Measurements from ENCODE around the gene ANGPT4.
"Not testable (repeated sequence)": the region's sequence is repeated elsewhere in the genome, so short reads cannot be mapped to it uniquely, and the experiment has no call there.

ANGPT4 gene

GRCh38 chr20:865440-865839 is 50.7 kb downstream of the ANGPT4 start:
- Histone ChIP-seq H3K4me1 (ENCODE audit: control insufficient read depth in 1 of 2, insufficient read depth in 2 of 2, low read length in 2 of 2) (no peaks in the 10 kb centered on the region), H3K4me3 (ENCODE audit: low read depth in 1 of 2, low read length in 2 of 2) (no peak overlapping the region), H3K9ac (ENCODE audit: low read depth in 1 of 2, low read length in 2 of 2) (no peak overlapping the region), H3K36me3 (ENCODE audit: control insufficient read depth in 1 of 2, insufficient read depth in 2 of 2, low read length in 2 of 2) (no peaks in the 10 kb centered on the region), H3K9me3 (ENCODE audit: control insufficient read depth in 1 of 2, low read length in 2 of 2) (no peaks in the 10 kb centered on the region), H3K27me3 (ENCODE audit: control insufficient read depth in 1 of 2, insufficient read depth in 2 of 2, low read length in 2 of 2) (no peaks in the 10 kb centered on the region), H3K27ac (ENCODE audit: low read depth, low read length) (no peak overlapping the region)

DNA sequence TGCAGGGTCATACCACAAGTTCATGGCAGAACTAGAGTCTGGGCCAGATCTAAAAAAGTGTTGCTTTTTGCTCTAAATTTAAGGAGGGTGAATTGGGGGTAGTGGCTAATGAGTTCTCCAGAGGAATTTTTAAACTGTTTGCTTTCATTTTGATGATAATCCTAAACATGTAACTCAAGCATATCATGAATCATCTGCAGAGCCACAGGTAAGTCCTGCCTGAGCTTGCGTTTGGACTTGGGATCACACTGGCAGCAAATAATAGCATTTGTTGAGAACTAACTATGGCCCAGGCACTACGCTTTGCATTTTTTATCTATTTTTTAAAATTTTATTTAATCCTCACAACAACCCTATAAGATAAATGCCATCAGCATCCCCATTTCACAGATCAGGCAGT is 55.2 kb downstream of the ANGPT4 start:
- Histone ChIP-seq H3K4me3 (ENCODE audit: low read depth in 1 of 2, low read length in 2 of 2) (no peak overlapping the region), H3K27ac (ENCODE audit: low read depth, low read length) (no peak overlapping the region), H3K36me3 (ENCODE audit: control insufficient read depth in 1 of 2, insufficient read depth in 2 of 2, low read length in 2 of 2) (no peaks in the 10 kb centered on the region), H3K9me3 (ENCODE audit: control insufficient read depth in 1 of 2, low read length in 2 of 2) (no peaks in the 10 kb centered on the region), H3K27me3 (ENCODE audit: control insufficient read depth in 1 of 2, insufficient read depth in 2 of 2, low read length in 2 of 2) (no peaks in the 10 kb centered on the region), H3K9ac (ENCODE audit: low read depth in 1 of 2, low read length in 2 of 2) (no peak overlapping the region), H3K4me1 (ENCODE audit: control insufficient read depth in 1 of 2, insufficient read depth in 2 of 2, low read length in 2 of 2) (peaks cover 0 to 8% of the 10 kb centered on the region in 2 donors)

GRCh38 chr20:859751-860231 is 56.3 kb downstream of the ANGPT4 start:
- Histone ChIP-seq H3K9me3 (ENCODE audit: control insufficient read depth in 1 of 2, low read length in 2 of 2) (no peaks in the 10 kb centered on the region), H3K27me3 (ENCODE audit: control insufficient read depth in 1 of 2, insufficient read depth in 2 of 2, low read length in 2 of 2) (no peaks in the 10 kb centered on the region), H3K4me1 (ENCODE audit: control insufficient read depth in 1 of 2, insufficient read depth in 2 of 2, low read length in 2 of 2) (peaks cover 0 to 8% of the 10 kb centered on the region in 2 donors), H3K27ac (ENCODE audit: low read depth, low read length) (no peak overlapping the region), H3K36me3 (ENCODE audit: control insufficient read depth in 1 of 2, insufficient read depth in 2 of 2, low read length in 2 of 2) (no peaks in the 10 kb centered on the region), H3K9ac (ENCODE audit: low read depth in 1 of 2, low read length in 2 of 2) (no peak overlapping the region), H3K4me3 (ENCODE audit: low read depth in 1 of 2, low read length in 2 of 2) (no peak overlapping the region)

GRCh38 chr20:858011-858410 is 58.1 kb downstream of the ANGPT4 start:
- H3K27me3 ChIP-seq (ENCODE audit: control insufficient read depth in 1 of 2, insufficient read depth in 2 of 2, low read length in 2 of 2): no peaks in the 10 kb centered on the region
- H3K36me3 ChIP-seq (ENCODE audit: control insufficient read depth in 1 of 2, insufficient read depth in 2 of 2, low read length in 2 of 2): no peaks in the 10 kb centered on the region
- H3K9ac ChIP-seq (ENCODE audit: low read depth in 1 of 2, low read length in 2 of 2): no peak overlapping the region
- H3K27ac ChIP-seq (ENCODE audit: low read depth, low read length): no peak overlapping the region
- peaks cover 0 to 8% of the 10 kb centered on the region in 2 donors for H3K4me1 ChIP-seq (ENCODE audit: control insufficient read depth in 1 of 2, insufficient read depth in 2 of 2, low read length in 2 of 2)
- H3K4me3 ChIP-seq (ENCODE audit: low read depth in 1 of 2, low read length in 2 of 2): no peak overlapping the region
- H3K9me3 ChIP-seq (ENCODE audit: control insufficient read depth in 1 of 2, low read length in 2 of 2): no peaks in the 10 kb centered on the region

DNA sequence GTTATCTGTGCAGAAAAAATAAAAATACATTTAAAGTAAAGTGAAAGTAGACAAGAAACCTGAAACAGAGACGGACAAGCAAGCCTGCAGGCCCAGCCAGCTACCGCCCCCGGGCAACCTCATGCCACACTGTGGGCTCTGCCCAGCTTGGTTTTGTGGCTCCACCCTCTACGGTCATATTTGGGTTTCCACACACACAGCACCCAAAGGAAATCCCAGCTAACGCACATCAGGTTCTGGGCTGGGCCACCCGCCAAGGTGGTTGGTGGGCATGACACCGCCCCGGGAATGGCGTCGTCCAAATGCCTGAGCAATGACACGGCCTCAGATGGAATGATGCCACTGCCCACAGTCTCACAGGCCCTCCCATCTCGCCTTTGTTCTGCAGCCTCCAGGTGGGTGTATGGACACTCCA is 59.8 kb downstream of the ANGPT4 start:
- no peaks in the 10 kb centered on the region for H3K27me3 ChIP-seq (ENCODE audit: control insufficient read depth in 1 of 2, insufficient read depth in 2 of 2, low read length in 2 of 2)
- H3K4me3 ChIP-seq (ENCODE audit: low read depth in 1 of 2, low read length in 2 of 2): no peak overlapping the region
- peaks cover 4 to 8% of the 10 kb centered on the region in 2 donors for H3K4me1 ChIP-seq (ENCODE audit: control insufficient read depth in 1 of 2, insufficient read depth in 2 of 2, low read length in 2 of 2)
- H3K9ac ChIP-seq (ENCODE audit: low read depth in 1 of 2, low read length in 2 of 2): no peak overlapping the region
- H3K9me3 ChIP-seq (ENCODE audit: control insufficient read depth in 1 of 2, low read length in 2 of 2): no peaks in the 10 kb centered on the region
- H3K36me3 ChIP-seq (ENCODE audit: control insufficient read depth in 1 of 2, insufficient read depth in 2 of 2, low read length in 2 of 2): peaks cover 0 to 6% of the 10 kb centered on the region in 2 donors
- H3K27ac ChIP-seq (ENCODE audit: low read depth, low read length): no peak overlapping the region

GRCh38 chr20:855466-856360 is 60.4 kb downstream of the ANGPT4 start:
- Histone ChIP-seq H3K9me3 (ENCODE audit: control insufficient read depth in 1 of 2, low read length in 2 of 2) (no peaks in the 10 kb centered on the region), H3K9ac (ENCODE audit: low read depth in 1 of 2, low read length in 2 of 2) (no peak overlapping the region), H3K36me3 (ENCODE audit: control insufficient read depth in 1 of 2, insufficient read depth in 2 of 2, low read length in 2 of 2) (peaks cover 0 to 6% of the 10 kb centered on the region in 2 donors), H3K4me1 (ENCODE audit: control insufficient read depth in 1 of 2, insufficient read depth in 2 of 2, low read length in 2 of 2) (peaks cover 4 to 8% of the 10 kb centered on the region in 2 donors), H3K4me3 (ENCODE audit: low read depth in 1 of 2, low read length in 2 of 2) (no peak overlapping the region), H3K27ac (ENCODE audit: low read depth, low read length) (no peak overlapping the region), H3K27me3 (ENCODE audit: control insufficient read depth in 1 of 2, insufficient read depth in 2 of 2, low read length in 2 of 2) (no peaks in the 10 kb centered on the region)

- H3K27ac ChIP-seq (ENCODE audit: low read depth, low read length): no peak overlapping the region
- H3K9me3 ChIP-seq (ENCODE audit: control insufficient read depth in 1 of 2, low read length in 2 of 2): no peaks in the 10 kb centered on the region
- peaks cover 0 to 6% of the 10 kb centered on the region in 2 donors for H3K36me3 ChIP-seq (ENCODE audit: control insufficient read depth in 1 of 2, insufficient read depth in 2 of 2, low read length in 2 of 2)
- no peak overlapping the region for H3K9ac ChIP-seq (ENCODE audit: low read depth in 1 of 2, low read length in 2 of 2)
- peaks cover 4% of the 10 kb centered on the region in 2 donors for H3K4me1 ChIP-seq (ENCODE audit: control insufficient read depth in 1 of 2, insufficient read depth in 2 of 2, low read length in 2 of 2)
- no peak overlapping the region for H3K4me3 ChIP-seq (ENCODE audit: low read depth in 1 of 2, low read length in 2 of 2)
- no peaks in the 10 kb centered on the region for H3K27me3 ChIP-seq (ENCODE audit: control insufficient read depth in 1 of 2, insufficient read depth in 2 of 2, low read length in 2 of 2)
Observed at GRCh38 chr20:854601-855000, 61.5 kb downstream of the ANGPT4 start.

- no peak overlapping the region for H3K4me3 ChIP-seq (ENCODE audit: low read depth in 1 of 2, low read length in 2 of 2)
- no peak overlapping the region for H3K9ac ChIP-seq (ENCODE audit: low read depth in 1 of 2, low read length in 2 of 2)
- H3K36me3 ChIP-seq (ENCODE audit: control insufficient read depth in 1 of 2, insufficient read depth in 2 of 2, low read length in 2 of 2): peaks cover 0 to 6% of the 10 kb centered on the region in 2 donors
- no peak overlapping the region for H3K27ac ChIP-seq (ENCODE audit: low read depth, low read length)
- no peaks in the 10 kb centered on the region for H3K27me3 ChIP-seq (ENCODE audit: control insufficient read depth in 1 of 2, insufficient read depth in 2 of 2, low read length in 2 of 2)
- H3K9me3 ChIP-seq (ENCODE audit: control insufficient read depth in 1 of 2, low read length in 2 of 2): no peaks in the 10 kb centered on the region
- H3K4me1 ChIP-seq (ENCODE audit: control insufficient read depth in 1 of 2, insufficient read depth in 2 of 2, low read length in 2 of 2): peaks cover 0 to 4% of the 10 kb centered on the region in 2 donors
Observed at GRCh38 chr20:853406-853996, 62.6 kb downstream of the ANGPT4 start.

DNA sequence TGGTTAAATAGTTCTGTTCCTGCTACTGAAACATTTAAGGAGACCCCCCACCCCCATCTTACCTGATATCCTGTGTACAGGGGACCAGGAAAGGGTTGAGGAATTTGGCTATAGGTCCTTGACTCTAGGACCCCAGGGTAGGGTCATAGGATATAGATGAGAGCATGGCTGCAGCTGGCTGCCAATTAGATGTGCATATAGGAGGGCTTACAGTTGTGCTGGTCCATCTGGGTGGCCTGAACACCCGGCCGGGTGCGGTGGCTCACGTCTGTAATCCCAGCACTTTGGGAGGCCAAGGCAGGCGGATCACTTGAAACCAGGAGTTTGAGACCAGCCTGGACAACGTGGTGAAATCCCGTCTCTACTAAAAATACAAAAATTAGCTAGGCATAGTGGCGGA is 67.4 kb downstream of the ANGPT4 start:
- H3K27ac ChIP-seq (ENCODE audit: low read depth, low read length); H3K9ac ChIP-seq (ENCODE audit: low read depth in 1 of 2, low read length in 2 of 2); H3K4me3 ChIP-seq (ENCODE audit: low read depth in 1 of 2, low read length in 2 of 2); H3K27me3 ChIP-seq (ENCODE audit: control insufficient read depth in 1 of 2, insufficient read depth in 2 of 2, low read length in 2 of 2); H3K9me3 ChIP-seq (ENCODE audit: control insufficient read depth in 1 of 2, low read length in 2 of 2): not testable (repeated sequence)
- peaks cover 6 to 12% of the 10 kb centered on the region in 2 donors for H3K36me3 ChIP-seq (ENCODE audit: control insufficient read depth in 1 of 2, insufficient read depth in 2 of 2, low read length in 2 of 2)
- peaks cover 17 to 34% of the 10 kb centered on the region in 2 donors for H3K4me1 ChIP-seq (ENCODE audit: control insufficient read depth in 1 of 2, insufficient read depth in 2 of 2, low read length in 2 of 2)

DNA sequence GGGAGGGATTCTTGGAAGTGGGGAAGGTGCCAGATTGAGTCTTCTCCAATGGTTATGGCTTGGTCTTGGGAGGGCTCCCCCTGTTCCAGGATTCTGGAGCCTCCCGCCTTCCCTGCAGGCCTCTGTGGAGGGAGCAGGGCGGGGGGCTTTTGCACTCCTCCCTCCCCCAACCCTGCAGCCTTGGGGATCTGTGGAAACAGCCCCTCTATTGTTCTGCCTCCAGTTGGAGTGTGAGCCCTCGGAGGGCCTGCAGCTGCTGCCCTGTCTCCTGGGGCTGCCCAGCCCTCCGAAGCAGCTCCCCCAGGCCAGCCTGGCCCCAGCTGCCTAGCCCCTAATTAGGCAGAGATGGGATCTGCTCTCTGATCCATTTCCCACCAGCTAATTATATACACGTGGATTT is 67.9 kb downstream of the ANGPT4 start:
- Histone ChIP-seq H3K9ac (ENCODE audit: low read depth in 1 of 2, low read length in 2 of 2) (no peak overlapping the region), H3K9me3 (ENCODE audit: control insufficient read depth in 1 of 2, low read length in 2 of 2) (no peaks in the 10 kb centered on the region), H3K4me1 (ENCODE audit: control insufficient read depth in 1 of 2, insufficient read depth in 2 of 2, low read length in 2 of 2) (peaks cover 23 to 40% of the 10 kb centered on the region in 2 donors), H3K27me3 (ENCODE audit: control insufficient read depth in 1 of 2, insufficient read depth in 2 of 2, low read length in 2 of 2) (no peaks in the 10 kb centered on the region), H3K36me3 (ENCODE audit: control insufficient read depth in 1 of 2, insufficient read depth in 2 of 2, low read length in 2 of 2) (peaks cover 6 to 12% of the 10 kb centered on the region in 2 donors), H3K27ac (ENCODE audit: low read depth, low read length) (no peak overlapping the region), H3K4me3 (ENCODE audit: low read depth in 1 of 2, low read length in 2 of 2) (no peak overlapping the region)
